ENCODE measurements around the gene PTN.
"Not testable (repeated sequence)": the region's sequence is repeated elsewhere in the genome, so short reads cannot be mapped to it uniquely, and the experiment has no call there.

Gene PTN

GRCh38 chr7:137282043-137282442, 61.5 kb downstream of the PTN start:
- in situ Hi-C loops (cut with MboI; ENCODE audit: low sequenced_read_pairs, unreplicated experiment) = no loop called here
- TF ChIP-seq, protein P1, sequence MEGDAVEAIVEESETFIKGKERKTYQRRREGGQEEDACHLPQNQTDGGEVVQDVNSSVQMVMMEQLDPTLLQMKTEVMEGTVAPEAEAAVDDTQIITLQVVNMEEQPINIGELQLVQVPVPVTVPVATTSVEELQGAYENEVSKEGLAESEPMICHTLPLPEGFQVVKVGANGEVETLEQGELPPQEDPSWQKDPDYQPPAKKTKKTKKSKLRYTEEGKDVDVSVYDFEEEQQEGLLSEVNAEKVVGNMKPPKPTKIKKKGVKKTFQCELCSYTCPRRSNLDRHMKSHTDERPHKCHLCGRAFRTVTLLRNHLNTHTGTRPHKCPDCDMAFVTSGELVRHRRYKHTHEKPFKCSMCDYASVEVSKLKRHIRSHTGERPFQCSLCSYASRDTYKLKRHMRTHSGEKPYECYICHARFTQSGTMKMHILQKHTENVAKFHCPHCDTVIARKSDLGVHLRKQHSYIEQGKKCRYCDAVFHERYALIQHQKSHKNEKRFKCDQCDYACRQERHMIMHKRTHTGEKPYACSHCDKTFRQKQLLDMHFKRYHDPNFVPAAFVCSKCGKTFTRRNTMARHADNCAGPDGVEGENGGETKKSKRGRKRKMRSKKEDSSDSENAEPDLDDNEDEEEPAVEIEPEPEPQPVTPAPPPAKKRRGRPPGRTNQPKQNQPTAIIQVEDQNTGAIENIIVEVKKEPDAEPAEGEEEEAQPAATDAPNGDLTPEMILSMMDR (IDR thresholded peaks at IDR 0.05; ENCODE audit: borderline replicate concordance, control extremely low read depth, extremely low read depth, insufficient read depth, missing control alignments) = no peak
- no peak for DNase-seq (ENCODE audit: low spot score)

- TF ChIP-seq, protein P1 (IDR thresholded peaks at IDR 0.05; ENCODE audit: borderline replicate concordance, control extremely low read depth, extremely low read depth, insufficient read depth, missing control alignments) = no peak
- DNase-seq (ENCODE audit: low spot score) = no peak
- in situ Hi-C loops (cut with MboI; ENCODE audit: low sequenced_read_pairs, unreplicated experiment) = no loop called here
These were observed 67.3 kb downstream of the PTN start for GRCh38 chr7:137276189-137276588.

GRCh38 chr7:137272249-137272648, 71.3 kb downstream of the PTN start:
- in situ Hi-C loops (cut with MboI; ENCODE audit: low sequenced_read_pairs, unreplicated experiment) = no loop called here
- TF ChIP-seq, protein P1 (IDR thresholded peaks at IDR 0.05; ENCODE audit: borderline replicate concordance, control extremely low read depth, extremely low read depth, insufficient read depth, missing control alignments) = no peak
- DNase-seq (ENCODE audit: low spot score) = no peak

DNA sequence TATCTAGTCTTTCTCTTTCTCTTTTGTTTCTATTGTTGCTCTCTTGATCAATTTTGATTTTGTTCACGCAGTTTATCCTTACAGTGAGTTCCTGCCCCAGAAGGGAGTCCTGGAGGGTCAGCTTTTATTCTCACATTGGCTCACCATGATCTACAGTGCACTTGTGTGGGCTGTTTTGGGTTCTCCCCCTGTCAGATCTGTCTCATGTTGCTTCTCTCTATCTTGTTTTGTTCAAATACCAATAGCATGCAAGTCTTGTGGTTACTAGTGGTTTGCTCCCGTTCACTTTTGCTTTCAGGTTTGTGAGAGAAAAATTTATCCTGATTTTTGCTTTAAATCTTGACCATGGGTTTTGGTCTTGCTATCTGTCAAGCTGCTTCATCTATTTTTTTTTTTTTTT, 74.3 kb downstream of the PTN start:
- in situ Hi-C loops (cut with MboI; ENCODE audit: low sequenced_read_pairs, unreplicated experiment) = no loop called here
- no peak for DNase-seq (ENCODE audit: low spot score)
- TF ChIP-seq, protein P1 (IDR thresholded peaks at IDR 0.05; ENCODE audit: borderline replicate concordance, control extremely low read depth, extremely low read depth, insufficient read depth, missing control alignments) = no peak

DNA sequence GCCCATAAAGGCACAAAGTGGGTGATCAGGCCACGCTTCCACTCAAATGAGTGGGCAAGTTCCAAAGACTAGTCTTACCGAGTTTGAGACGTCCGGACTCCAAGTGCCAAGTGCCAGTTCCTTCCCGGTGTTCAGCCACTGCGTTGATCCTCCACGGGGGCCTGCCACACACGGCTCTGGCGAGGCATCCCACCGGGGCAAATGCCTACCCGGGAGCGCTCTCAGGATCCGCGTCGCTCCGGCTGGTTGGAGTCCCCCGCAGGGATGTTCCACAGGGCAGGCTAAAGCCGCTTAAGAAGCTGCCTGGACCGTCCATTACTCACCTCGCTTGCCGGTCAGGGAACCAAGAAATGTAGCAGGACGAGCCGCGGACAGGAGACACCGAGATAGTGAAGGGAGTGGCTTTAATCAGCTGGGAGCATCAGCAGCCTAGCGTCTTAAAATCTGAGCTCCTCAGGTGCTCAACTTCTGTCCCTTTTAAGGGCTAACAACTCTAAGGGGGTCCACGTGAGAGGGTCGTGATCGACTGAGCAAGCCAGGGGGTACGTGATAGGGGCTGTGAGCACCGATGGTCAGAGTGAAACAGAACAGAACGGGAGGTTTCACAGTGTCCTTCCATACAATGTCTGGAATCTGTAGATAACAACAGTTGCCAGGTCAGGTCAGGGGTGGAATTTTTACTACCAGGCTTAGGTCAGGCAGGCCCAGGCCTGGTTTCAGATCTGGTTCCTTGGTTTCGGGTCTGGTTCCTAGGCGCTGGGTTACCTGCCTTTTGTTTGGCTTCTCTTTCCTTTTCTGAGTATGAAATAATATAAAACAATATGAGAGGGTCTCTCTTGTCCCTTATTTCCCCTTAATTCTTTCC, 75.3 kb downstream of the PTN start:
- in situ Hi-C loops (cut with MboI; ENCODE audit: low sequenced_read_pairs, unreplicated experiment); DNase-seq (ENCODE audit: low spot score): not testable (repeated sequence)

- TF ChIP-seq, protein P1 (IDR thresholded peaks at IDR 0.05; ENCODE audit: borderline replicate concordance, control extremely low read depth, extremely low read depth, insufficient read depth, missing control alignments) = no peak
- in situ Hi-C loops (cut with MboI; ENCODE audit: low sequenced_read_pairs, unreplicated experiment) = no loop called here
- DNase-seq (ENCODE audit: low spot score) = no peak
These were observed 76.8 kb downstream of the PTN start for GRCh38 chr7:137266764-137267163.

GRCh38 chr7:137265480-137265879, 78.1 kb downstream of the PTN start:
- DNase-seq (ENCODE audit: low spot score); in situ Hi-C loops (cut with MboI; ENCODE audit: low sequenced_read_pairs, unreplicated experiment): not testable (repeated sequence)

All from GM13976 (cell line).